HG02973 (cell line): ENCODE results near the gene VTCN1.
"Not testable (repeated sequence)": the region's sequence is repeated elsewhere in the genome, so short reads cannot be mapped to it uniquely, and the experiment has no call there.

ENCODE experiments used
- ATAC-seq: cut with Tn5 transposase; IDR thresholded peaks from one replicate; pipeline ENCODE4 v1.9.1; 2021; ENCODE audit warnings: moderate library complexity; ENCODE audit not compliant: unreplicated experiment

Gene VTCN1, protein sequence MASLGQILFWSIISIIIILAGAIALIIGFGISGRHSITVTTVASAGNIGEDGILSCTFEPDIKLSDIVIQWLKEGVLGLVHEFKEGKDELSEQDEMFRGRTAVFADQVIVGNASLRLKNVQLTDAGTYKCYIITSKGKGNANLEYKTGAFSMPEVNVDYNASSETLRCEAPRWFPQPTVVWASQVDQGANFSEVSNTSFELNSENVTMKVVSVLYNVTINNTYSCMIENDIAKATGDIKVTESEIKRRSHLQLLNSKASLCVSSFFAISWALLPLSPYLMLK

DNA sequence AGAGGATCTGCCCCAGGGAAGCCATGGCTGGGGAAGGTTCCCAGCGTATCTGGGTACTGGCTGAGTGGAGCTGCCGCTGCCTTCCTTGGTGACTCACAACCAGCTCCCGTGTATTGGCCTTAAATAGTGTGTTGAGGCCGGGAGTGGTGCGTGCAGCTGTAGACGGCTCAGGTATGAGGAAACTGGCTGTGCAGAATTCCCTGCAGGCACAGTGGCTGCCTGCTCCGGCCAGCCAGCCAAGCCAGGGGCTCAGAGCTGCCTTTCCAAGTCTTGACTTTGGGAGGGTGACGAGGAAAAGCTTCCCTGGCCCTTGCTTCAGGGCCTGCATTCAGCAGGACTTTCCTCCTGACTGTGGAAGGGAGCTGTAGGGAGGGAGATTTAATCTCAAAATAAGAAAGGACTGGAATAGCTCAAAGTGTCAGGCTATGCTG, at the start of gene VTCN1:
VTCN1 (minus strand) TSS at position 97 of the 431 bp plus-strand sequence; CDS start at position 25, 72 bp downstream.
- no peak for ATAC-seq

DNA sequence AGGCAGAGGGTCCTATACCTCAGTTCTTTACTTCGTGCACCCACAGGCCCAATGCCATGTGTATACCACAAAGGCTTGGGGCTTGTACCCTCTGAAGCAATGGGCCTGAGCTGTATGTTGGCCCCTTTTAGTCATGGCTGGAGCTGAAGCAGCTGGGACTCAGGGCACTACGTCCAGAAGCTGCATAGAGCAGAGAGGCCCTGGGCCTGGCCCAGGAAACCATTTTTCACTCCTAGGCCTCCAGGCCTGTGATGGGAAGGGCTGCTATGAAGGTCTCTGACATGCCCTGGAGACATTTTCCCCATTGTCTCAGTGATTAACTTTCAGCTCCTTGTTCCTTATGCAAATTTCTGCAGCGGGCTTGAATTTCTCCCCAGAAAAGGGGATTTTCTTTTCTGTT, 48.1 kb upstream of the VTCN1 start:
- ATAC-seq, result no peak

DNA sequence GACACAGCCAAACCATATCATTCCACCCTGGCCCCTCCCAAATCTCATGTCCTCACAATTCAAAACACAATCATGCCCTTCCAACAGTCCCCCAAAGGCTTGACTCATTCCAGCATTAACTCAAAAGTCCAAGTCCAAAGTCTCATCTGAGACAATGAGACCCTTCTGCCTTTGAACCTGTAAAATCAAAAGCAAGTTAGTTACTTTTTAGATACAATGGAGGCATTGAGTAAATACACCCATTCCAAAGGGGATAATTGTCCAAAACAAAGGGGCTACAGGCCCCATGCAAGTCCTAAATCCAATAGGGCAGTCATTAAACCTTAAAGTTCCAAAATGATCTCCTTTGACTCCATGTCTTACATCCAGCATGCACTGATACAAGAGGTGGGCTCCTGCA, 47.3 kb upstream of the VTCN1 start:
- not testable (repeated sequence) for ATAC-seq

DNA sequence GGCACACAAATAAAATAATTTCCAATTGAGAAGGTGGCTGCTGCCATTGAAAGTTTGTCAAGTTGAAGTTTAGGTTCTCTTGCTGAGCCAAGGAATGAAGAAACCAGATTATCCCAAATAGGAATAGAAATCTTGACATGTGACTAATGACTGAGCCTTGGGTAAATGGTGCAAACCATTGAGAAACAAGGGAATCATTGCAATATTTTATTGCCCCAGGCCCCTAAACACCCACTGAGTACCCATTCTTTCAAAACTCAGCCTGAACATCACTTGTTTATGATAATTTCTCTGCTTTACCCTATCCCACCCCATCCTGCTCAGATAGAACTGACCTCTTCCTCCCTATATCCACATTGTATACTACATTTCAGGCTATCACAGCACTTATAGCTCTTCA, 46.6 kb upstream of the VTCN1 start:
- no peak for ATAC-seq

DNA sequence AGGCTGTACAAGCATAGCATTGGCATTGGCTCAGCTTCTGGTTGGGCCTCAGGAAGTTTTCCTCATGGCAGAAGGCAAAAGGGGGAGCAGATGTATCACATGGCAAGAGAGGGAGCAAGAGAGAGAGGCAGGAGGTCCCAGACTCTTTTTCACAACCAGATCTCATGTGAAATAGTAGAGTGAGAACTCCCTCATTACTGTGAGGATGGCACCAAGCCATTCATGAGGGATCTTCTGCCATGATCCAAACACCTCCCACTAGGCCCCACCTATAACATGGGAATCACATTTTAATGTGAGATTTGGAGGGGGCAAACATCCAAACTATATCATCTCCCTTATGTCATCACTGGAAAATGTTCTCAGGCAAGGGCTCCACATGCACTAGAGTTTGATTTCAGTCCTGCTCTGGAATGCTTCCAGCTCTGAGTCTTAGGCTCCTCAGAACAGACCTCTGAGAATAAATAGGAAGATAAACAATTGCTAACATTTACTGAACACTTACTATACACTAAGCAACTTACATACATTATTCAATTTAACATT, 39.4 kb upstream of the VTCN1 start:
- no peak for ATAC-seq

DNA sequence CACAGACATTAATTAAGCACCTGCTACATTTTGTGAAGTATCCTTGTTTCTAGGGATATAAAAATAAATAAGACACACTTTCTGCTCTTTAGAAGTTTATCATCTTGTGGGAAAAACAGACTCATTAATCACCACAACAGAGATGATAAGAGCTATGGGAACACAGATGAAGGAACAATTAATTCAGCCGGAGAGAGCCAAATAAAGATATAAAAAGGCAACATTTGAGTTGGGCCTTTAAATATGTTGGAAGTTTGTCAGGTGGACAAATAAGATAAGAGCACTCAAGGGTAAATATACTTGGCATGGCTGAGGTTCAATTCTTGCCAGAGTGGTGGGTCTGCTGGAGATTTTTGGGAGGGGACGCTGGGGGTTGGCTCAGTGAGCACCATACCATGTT, 34.2 kb upstream of the VTCN1 start:
- ATAC-seq, result no peak

DNA sequence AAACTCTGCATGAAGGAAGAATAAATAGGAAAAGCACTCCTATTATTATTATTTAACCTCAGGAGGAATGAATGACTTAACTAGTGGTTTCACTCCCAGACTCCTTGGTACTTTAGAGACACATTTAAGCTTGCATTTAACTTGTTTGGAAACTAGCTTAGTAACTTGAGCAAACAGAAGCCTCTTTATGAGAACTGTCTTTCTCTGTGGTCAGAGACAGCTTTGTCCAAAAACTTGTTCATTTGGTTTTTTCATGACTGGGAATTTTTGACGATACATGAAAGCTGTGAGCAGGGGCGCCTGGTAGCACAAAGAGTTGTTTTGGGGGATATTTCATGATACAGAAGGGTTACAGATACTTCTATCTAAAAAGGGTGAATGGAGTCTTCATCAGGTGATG, 33.6 kb upstream of the VTCN1 start:
- no peak for ATAC-seq

DNA sequence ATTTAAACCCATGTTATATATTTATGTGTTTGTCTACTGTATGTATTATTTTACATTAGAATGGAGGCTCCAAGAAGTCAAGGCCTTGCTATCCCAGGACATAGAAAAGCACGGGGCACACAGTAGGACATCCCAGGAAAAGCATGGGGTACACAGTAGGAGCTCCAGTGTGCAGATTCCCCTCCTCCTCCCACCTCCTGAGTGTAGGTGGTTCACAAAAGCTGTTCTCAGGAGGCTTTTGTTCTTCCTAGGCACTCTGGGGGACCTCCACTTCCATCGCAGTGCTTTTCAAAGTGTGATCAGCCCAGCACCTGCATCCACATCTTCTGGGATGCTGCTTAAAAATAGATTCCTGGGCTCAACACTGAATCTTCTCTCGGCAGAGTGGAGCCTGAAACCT, 30.8 kb upstream of the VTCN1 start:
- ATAC-seq, result no peak

DNA sequence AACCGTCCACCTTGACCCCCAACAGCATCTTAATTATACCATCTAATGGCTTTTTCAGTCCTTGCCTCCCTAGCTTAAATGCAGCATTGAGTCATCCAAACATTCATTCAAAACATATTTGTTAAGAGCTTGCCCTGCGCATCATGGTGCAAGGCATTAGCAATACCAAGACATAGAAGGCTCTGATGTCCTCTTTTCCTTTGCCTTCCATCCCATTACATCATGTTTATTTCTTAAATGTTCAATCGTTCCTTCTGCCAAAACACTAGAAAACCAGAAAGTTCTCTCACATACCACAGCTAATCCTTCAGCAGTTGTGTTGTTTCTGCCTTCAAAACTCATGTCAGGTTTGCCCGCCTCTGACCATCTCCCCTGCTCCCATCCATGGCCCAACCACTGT, 29.8 kb upstream of the VTCN1 start:
- ATAC-seq, result no peak

DNA sequence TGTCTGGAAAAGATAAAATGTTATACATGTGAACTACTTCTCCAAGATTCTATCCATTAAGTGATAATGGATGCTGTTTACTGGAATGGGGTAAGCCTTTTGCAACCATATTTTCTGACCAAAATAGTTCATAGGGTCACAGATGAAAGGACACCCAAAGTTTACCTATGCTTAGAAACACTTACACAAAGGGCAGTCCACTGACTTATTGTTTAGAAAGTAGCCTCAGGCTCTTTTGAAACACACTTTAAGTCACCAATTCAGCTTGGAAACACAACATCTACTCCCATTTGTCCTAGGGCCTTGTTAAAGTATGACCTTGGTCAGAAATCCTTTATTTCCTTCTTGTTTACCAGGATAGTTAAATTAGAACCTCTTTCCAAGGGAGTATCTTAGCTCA, 28.7 kb upstream of the VTCN1 start:
- no peak for ATAC-seq

DNA sequence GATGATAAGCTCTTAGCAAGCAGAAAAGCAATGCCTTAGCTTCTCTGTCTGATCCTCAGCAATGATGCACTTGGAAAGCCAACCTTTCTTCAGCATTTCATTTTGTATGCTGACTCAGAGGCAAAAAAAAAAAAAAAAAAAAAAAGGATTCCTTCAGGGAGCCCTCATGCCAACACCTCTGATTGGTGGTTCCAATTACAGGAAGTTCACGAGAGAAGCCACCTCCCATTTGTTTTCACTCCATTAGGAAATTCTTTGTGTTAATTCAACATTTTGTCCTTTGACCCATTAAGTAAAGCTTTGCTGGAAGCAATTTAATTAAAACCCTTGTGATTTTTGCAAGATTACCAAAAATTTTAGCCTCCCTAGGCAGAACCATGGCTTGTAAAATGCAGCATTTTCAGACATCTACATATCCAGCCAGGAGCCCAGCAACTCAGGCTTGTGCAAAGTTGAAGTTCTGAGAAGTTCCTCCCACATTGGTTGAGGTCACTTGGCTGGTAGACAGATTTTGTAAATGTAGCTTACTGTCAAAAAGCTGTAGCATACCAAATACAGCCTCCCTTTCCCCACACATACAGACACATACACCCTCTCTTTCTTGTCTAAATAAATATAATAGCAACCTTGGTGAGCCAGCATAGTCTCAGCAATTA, 27.1 kb upstream of the VTCN1 start:
- ATAC-seq, result no peak

DNA sequence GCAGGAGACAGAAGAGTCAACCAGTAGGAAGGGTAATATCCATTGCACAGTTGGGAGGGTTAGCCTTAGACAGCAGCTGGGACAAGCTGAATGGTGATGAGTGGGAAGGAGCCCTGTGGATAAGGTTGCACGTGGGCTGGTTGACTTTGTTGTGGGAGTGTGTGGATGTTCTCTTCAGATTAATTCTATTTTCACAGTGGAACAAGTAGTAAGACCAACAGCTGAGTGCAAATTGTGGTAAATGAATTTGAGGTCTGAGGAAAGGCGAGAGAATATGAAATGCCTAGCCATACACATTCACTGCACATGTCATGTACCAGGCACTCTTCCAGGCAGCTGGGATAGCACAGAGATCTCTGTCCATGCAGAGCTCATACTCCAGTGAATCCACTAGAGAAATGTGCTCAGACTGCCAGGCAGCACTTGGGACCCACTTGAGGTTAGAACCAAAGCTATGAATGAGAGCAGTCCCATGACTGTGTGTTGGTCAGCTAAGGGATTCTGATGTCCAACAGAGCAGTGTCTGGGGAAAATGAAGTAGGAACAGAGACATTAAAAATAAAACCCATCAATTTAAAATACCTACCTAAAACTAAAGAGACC, 25.2 kb upstream of the VTCN1 start:
- ATAC-seq, result no peak

DNA sequence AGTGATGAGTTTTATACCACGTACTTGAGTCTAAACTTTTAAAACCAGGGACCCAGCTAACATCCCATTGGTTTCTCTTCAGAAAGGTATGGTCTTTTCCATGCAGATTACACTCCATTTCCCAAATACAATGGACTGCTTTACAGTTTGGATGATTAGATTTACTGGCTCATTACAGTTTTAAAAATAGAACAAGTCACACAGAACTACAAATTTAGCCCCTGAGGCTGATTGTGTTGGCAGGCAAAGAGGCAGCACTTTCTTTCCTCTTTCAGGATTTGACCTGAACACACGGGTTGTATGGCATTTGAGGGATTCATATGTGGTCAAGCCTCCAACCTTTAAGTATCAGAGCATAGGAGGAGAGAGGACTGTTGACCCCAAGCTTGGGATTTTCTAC, 21.8 kb upstream of the VTCN1 start:
- ATAC-seq, result no peak

DNA sequence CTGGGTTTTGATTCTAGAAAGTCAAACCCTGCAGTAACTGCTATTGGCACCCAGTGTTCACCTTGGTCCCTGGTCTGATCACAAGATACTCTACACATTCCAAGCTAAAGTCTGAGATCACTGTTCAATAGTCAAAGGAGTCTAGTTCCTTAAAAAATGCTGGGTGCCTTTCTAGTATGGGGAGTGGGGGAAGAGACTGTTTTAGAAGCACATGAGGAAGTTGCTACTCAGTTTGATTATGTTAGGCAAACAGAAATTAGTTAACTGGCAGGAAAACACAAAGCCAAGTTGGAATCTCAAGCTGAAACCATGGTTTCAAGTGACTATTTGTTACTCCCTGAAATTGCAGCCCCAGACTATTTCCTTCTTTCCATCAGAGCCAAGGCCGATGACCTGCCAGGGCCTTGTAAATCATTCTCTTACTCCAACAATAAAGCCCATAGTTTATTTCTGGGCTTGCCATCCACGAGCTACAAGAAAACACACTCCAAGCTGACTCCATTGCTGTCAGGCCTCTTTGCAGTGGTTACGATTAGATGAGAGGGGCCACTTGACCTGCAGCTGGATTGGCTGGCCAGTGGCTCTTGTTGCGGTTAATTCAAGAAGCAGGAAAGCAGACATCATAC, 21.1 kb upstream of the VTCN1 start:
- ATAC-seq, result no peak

DNA sequence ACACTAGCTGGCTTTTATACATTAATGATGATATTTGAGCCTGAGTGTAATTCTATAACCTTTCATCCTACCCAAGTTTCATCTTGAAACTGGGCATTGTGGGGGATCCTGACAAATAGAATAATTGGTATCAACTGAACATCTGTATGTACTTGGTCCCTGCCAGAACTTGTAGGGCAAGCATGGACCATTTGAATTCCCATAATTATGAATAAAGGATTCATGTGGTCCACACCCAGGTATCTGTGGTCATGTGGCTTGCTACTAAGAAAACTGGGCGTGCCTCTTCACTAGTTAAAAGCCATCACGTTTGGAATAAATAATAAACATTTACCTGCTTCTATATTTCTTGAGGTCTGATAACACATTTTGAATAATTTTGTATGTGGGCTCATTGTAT, 20.6 kb upstream of the VTCN1 start:
- ATAC-seq, result no peak

DNA sequence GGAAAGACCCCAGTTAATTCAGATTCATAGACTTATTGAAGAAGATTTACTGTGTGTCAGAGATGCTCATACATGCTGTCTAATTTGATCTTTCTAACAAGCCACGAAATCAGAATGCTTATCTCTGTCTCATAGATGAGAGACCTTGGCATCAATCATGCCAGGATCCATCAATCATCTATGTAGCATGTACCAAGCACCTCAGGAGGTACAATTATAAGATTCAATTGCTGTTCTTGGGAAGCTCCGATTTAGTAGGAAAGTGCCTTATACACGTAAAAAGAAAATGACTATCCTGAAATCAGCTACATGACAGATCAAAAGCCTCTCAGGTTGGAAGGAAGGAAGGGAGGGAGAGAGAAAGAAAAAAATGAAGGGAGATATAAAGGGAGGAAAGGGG, 18.5 kb upstream of the VTCN1 start:
- no peak for ATAC-seq

DNA sequence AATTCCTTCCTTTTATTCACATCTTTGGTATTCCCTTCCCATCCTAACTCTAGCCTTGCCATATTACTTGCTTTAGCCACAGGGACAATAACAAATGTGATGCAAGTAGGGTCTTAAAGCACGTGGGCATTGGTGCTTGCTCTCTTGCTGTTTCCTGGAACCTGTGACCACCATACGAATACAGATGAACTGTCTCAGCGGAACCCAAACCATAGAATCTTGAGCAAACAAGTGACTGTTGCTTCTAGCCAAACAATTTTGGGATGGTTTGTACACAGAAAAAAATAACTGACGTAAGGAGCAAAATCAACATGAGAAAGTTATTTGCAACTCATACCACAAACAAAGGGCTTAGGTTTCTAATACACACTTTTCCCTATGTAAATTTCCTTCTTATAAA, 15.2 kb upstream of the VTCN1 start:
- no peak for ATAC-seq

DNA sequence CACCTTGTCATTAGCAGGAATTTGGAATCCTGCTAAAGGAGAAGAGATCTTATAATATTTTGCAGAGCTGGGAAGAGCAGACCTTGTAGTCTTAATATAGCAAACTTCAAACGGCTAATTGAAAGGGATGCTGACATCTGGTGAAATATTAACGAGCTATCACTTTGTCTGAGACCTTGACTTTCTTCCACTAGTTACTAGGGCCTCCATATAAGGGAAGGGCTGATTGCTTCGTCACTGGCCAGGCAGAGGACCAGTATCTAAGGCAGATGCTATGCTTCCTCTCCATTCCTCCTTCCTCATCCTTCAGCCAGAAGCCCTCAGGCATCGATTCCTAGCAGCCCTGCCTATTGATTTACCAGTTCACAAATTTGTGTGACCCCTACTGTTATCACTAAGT, 6.0 kb upstream of the VTCN1 start:
- ATAC-seq, result no peak

DNA sequence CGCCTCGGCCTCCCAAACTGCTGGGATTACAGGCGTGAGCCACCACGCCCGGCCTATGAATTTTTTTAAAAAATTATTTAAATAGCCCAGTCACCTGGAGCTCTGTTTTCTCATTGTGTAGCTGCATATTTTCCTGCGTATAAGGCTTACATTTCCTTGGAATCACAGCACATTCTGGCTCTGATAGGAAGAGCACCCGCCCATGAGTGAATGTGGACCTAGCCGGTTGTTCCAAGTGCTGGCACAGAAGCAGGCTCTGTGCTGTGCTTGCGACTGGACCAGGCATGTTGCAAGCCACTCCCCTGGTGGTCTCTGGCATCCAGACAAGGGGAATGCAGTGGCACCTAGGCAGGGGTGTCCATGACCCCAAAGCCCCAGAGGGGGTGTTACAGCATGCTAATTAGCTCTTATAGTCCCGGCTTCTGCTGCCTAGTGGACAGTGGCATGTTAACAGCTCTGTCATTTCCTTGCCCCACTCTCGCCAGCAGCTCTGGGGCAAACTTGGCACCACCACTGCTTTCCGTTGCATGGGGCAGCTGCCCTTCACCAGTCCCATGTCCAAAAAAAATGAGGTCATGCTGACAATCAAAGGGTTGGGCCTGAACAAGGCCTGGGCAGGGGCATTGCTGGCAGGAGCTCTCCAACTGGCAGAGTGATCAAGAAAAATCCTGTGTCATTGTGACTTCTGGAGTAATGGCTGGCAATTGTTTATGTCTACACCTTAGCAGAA, 5.2 kb upstream of the VTCN1 start:
- ATAC-seq, result no peak

DNA sequence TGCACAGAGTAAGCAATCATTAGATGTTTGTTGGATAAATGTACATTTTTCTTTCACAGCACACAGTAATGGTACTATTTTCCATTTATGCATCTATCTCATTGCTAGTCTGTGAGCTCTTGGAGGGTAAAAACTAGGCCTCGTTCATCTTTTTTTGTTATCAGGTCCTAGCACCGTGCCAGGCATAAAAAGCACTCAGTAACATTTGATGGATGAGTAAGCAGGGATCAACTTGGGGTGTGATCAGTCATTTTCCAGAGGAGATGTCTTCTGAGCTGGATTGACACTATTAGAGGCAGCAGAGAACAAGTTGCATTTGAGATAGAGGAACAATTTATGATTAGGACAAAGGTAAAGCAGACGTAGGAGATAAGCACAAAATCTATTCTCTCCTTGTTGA, 4.3 kb upstream of the VTCN1 start:
- no peak for ATAC-seq

DNA sequence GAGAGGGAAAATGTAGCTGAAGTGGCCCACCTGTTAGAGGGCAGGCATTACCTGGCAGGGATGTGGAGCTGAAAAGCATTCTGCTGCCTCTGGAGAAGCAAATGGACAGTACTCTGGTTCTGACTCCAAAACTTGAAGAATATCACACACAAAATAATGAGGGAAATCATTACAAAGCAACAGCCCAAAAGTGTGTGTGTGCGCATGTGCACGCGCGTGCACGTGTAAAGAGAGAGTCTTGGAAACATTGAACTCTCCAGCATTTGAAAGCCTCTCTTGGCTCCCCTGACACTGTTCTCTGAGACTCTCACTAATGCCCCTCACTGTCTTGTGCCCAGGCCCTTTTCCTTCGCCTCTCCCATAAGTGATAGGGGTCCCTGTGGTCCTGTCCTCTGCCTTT, 2.3 kb upstream of the VTCN1 start:
- ATAC-seq, result no peak
